Neural cell (in vitro differentiated cells): Measurements from ENCODE around the gene USP49. TPM values are rescaled to one million over a fixed set of nuclear protein-coding genes. Genes with fewer than 3 reads are reported as not detected.

ENCODE experiments used
- H2AFZ ChIP-seq: fragments of 200-600, 300-800 bp; sonication (generic), shearing (Covaris generic); 2 replicates; pipeline ENCODE4 v1.6.0; 2014; ENCODE audit warnings: low read depth, mild to moderate bottlenecking, antibody characterized with exemption, low read length, moderate library complexity
- H3F3A ChIP-seq: fragments of 200-600 bp; shearing (Covaris generic); 2 replicates; pipeline ENCODE4 v1.6.1; 2016; ENCODE audit warnings: mild to moderate bottlenecking, moderate library complexity, mixed read lengths, antibody characterized with exemption, low read length; ENCODE audit not compliant: insufficient read depth, poor library complexity, severe bottlenecking
- H3K27ac ChIP-seq: fragments of 200-600, 300-800 bp; sonication (generic), shearing (Covaris generic); 2 replicates; pipeline ENCODE4 v1.5.1; 2014; ENCODE audit warnings: mild to moderate bottlenecking, low read length, moderate library complexity
- H3K27me3 ChIP-seq: fragments of 300-800, 200-600 bp; sonication (generic), shearing (Covaris generic); 2 replicates; pipeline ENCODE4 v1.6.0; 2014; ENCODE audit warnings: mild to moderate bottlenecking, low read depth, low read length, moderate library complexity; ENCODE audit not compliant: insufficient read depth
- H3K36me3 ChIP-seq: fragments of 300-800, 200-600 bp; sonication (generic), shearing (Covaris generic); 2 replicates; pipeline ENCODE4 v1.5.1; 2014; ENCODE audit warnings: mild to moderate bottlenecking, antibody characterized with exemption, low read length, moderate library complexity; ENCODE audit not compliant: insufficient read depth
- H3K4me2 ChIP-seq: fragments of 300-800, 200-600 bp; sonication (generic), shearing (Covaris generic); 2 replicates; pipeline ENCODE4 v1.6.0; 2014; ENCODE audit warnings: mild to moderate bottlenecking, low read length
- H3K4me3 ChIP-seq: fragments of 300-800, 200-600 bp; sonication (generic), shearing (Covaris generic); 2 replicates; pipeline ENCODE4 v1.5.1; 2014; ENCODE audit warnings: mild to moderate bottlenecking, low read length, moderate library complexity
- H3K79me2 ChIP-seq: fragments of 200-600 bp; shearing (Covaris generic); replicated peaks from 2 replicates; pipeline ENCODE4 v1.6.0; 2014; ENCODE audit warnings: mild to moderate bottlenecking, low read length, moderate library complexity; ENCODE audit not compliant: insufficient read depth
- H3K9ac ChIP-seq: fragments of 300-800, 200-600 bp; sonication (generic), shearing (Covaris generic); 2 replicates; pipeline ENCODE4 v1.6.1; 2016; ENCODE audit warnings: mild to moderate bottlenecking, low read length, mixed read lengths
- H3K9me2 ChIP-seq: fragments of 200-600 bp; shearing (Covaris generic); 2 replicates; pipeline ENCODE4 v1.6.1; 2016; ENCODE audit warnings: mild to moderate bottlenecking, low read length, mixed read lengths; ENCODE audit not compliant: insufficient read depth
- H3K9me3 ChIP-seq: fragments of 200-600, 300-800 bp; sonication (generic), shearing (Covaris generic); 2 replicates; pipeline ENCODE4 v1.6.1; 2016; ENCODE audit warnings: mild to moderate bottlenecking, mixed run types, low read length, moderate library complexity, mixed read lengths
- H4K20me1 ChIP-seq: fragments of 200-600 bp; shearing (Covaris generic); 2 replicates; pipeline ENCODE4 v1.6.1; 2016; ENCODE audit warnings: mild to moderate bottlenecking, mixed run types; ENCODE audit not compliant: insufficient read depth
- CTCF ChIP-seq: fragments of 450-650 bp; IDR thresholded peaks from 2 replicates; pipeline ENCODE4 v1.5.1; 2014; ENCODE audit warnings: antibody characterized with exemption, mild to moderate bottlenecking, moderate library complexity; ENCODE audit not compliant: poor library complexity, severe bottlenecking
- EP300 ChIP-seq: fragments of 450-650 bp; conservative IDR thresholded peaks from 2 replicates; pipeline ENCODE4 v1.6.1; 2014; ENCODE audit warnings: antibody characterized with exemption, mild to moderate bottlenecking, moderate library complexity; ENCODE audit not compliant: poor library complexity, severe bottlenecking
- EZH2 ChIP-seq: fragments of 200-600, 300-800 bp; shearing (Covaris generic), sonication (generic); IDR thresholded peaks from 2 replicates; pipeline ENCODE4 v1.6.1; 2014; ENCODE audit warnings: antibody characterized with exemption, low read length, borderline replicate concordance, mild to moderate bottlenecking; ENCODE audit not compliant: insufficient read depth, poor library complexity, severe bottlenecking
- MXI1 ChIP-seq: fragments of 450-650 bp; conservative IDR thresholded peaks from 2 replicates; pipeline ENCODE4 v1.6.1; 2014; ENCODE audit warnings: antibody characterized with exemption, mild to moderate bottlenecking; ENCODE audit not compliant: poor library complexity, severe bottlenecking
- POLR2AphosphoS5 ChIP-seq: IDR thresholded peaks from 2 replicates; pipeline ENCODE4 v1.6.1; 2012
- RAD21 ChIP-seq: fragments of 450-650 bp; conservative IDR thresholded peaks from 2 replicates; pipeline ENCODE4 v1.6.1; 2014; ENCODE audit warnings: antibody characterized with exemption, mild to moderate bottlenecking, moderate library complexity
- SMC3 ChIP-seq: fragments of 450-650 bp; conservative IDR thresholded peaks from 2 replicates; pipeline ENCODE4 v1.6.1; 2014; ENCODE audit warnings: antibody characterized with exemption, mild to moderate bottlenecking, moderate library complexity; ENCODE audit not compliant: poor library complexity
- TAF1 ChIP-seq: IDR thresholded peaks from 2 replicates; pipeline ENCODE4 v1.6.1; 2012; ENCODE audit warnings: low read depth
- polyA plus RNA-seq: library from polyadenylated mRNA; depleted of rRNA; stranded (reverse); fragments of >200 nt; gene quantifications from 2 replicates; pipeline ENCODE4 v1.2.3, GENCODE V29; 2014
- TF ChIP-seq, protein P1 (sequence below): IDR thresholded peaks from 2 replicates; pipeline ENCODE4 v1.6.1; 2012; ENCODE audit warnings: borderline replicate concordance

The USP49 gene
- polyA plus RNA-seq, 1 donor from 2014 or later: 23.5 TPM

GRCh38 chr6:41832263-41832662 lies 62.9 kb downstream of the USP49 start:
- H3K9ac ChIP-seq: no peak overlapping the region
- H4K20me1 ChIP-seq: no peaks in the 10 kb centered on the region
- H3K9me3 ChIP-seq: no peaks in the 10 kb centered on the region
- no peaks in the 10 kb centered on the region for H3K27me3 ChIP-seq
- H2AFZ ChIP-seq: no peak overlapping the region
- H3K4me3 ChIP-seq: no peak overlapping the region
- H3K79me2 ChIP-seq: peaks cover 5% of the 10 kb centered on the region
- no peaks in the 10 kb centered on the region for H3K9me2 ChIP-seq
- H3K4me2 ChIP-seq: no peak overlapping the region
- no peak for TF ChIP-seq POLR2AphosphoS5
- TF ChIP-seq EP300: no peak
- TF ChIP-seq TAF1: no peak
- no peak for TF ChIP-seq MXI1
- TF ChIP-seq, protein P1, sequence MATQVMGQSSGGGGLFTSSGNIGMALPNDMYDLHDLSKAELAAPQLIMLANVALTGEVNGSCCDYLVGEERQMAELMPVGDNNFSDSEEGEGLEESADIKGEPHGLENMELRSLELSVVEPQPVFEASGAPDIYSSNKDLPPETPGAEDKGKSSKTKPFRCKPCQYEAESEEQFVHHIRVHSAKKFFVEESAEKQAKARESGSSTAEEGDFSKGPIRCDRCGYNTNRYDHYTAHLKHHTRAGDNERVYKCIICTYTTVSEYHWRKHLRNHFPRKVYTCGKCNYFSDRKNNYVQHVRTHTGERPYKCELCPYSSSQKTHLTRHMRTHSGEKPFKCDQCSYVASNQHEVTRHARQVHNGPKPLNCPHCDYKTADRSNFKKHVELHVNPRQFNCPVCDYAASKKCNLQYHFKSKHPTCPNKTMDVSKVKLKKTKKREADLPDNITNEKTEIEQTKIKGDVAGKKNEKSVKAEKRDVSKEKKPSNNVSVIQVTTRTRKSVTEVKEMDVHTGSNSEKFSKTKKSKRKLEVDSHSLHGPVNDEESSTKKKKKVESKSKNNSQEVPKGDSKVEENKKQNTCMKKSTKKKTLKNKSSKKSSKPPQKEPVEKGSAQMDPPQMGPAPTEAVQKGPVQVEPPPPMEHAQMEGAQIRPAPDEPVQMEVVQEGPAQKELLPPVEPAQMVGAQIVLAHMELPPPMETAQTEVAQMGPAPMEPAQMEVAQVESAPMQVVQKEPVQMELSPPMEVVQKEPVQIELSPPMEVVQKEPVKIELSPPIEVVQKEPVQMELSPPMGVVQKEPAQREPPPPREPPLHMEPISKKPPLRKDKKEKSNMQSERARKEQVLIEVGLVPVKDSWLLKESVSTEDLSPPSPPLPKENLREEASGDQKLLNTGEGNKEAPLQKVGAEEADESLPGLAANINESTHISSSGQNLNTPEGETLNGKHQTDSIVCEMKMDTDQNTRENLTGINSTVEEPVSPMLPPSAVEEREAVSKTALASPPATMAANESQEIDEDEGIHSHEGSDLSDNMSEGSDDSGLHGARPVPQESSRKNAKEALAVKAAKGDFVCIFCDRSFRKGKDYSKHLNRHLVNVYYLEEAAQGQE: no peak
- TF ChIP-seq SMC3: no peak
- TF ChIP-seq RAD21: no peak
- TF ChIP-seq CTCF: no peak
- TF ChIP-seq EZH2: no peak
- no peaks in the 10 kb centered on the region for H3K36me3 ChIP-seq
- H3K27ac ChIP-seq: no peak overlapping the region
- no peaks in the 10 kb centered on the region for H3F3A ChIP-seq

DNA sequence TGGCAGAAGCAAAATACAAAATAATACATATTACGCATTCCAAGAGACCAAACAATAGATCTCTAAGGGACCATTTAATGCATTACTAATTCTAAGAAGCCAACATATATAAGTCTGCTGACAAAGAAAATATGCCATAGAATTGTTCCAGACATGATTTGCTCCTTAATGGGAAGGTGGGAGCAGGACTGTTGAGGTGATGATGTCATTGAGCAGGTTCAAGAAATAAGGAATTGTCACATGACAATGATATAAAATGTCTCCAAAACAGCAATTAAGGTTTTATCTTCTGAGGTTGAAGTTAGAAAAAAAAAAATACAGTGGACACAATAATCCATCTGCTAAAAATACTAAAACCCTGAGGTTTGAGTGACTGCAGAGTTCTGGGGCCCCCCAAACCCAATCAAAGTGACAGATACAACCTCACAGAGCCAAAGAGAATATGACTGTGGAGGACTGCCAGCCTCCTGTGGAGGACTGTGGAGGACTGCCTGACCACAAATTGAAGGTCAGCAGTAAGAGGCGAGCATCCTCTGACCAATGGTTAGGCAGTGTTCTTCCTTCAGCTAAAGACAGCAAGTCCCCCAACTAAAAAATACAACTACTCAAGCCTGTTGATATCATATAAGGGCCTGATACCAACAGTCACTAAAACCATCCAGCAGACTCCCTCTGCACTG lies 68.7 kb downstream of the USP49 start:
- H4K20me1 ChIP-seq: no peaks in the 10 kb centered on the region
- H3K9me3 ChIP-seq: no peaks in the 10 kb centered on the region
- H3K4me3 ChIP-seq: no peak overlapping the region
- no peak overlapping the region for H2AFZ ChIP-seq
- H3K4me2 ChIP-seq: no peak overlapping the region
- no peak overlapping the region for H3K9ac ChIP-seq
- no peak overlapping the region for H3K27ac ChIP-seq
- no peaks in the 10 kb centered on the region for H3K79me2 ChIP-seq
- no peaks in the 10 kb centered on the region for H3K27me3 ChIP-seq
- H3K36me3 ChIP-seq: no peaks in the 10 kb centered on the region
- no peak for TF ChIP-seq EP300
- TF ChIP-seq, protein P1: no peak
- TF ChIP-seq RAD21: no peak
- TF ChIP-seq CTCF: no peak
- no peak for TF ChIP-seq MXI1
- TF ChIP-seq EZH2: no peak
- no peak for TF ChIP-seq TAF1
- TF ChIP-seq SMC3: no peak
- no peak for TF ChIP-seq POLR2AphosphoS5
- H3K9me2 ChIP-seq: no peaks in the 10 kb centered on the region
- H3F3A ChIP-seq: no peaks in the 10 kb centered on the region
